Measurements from ENCODE around the gene SLMAP.

SLMAP gene, protein sequence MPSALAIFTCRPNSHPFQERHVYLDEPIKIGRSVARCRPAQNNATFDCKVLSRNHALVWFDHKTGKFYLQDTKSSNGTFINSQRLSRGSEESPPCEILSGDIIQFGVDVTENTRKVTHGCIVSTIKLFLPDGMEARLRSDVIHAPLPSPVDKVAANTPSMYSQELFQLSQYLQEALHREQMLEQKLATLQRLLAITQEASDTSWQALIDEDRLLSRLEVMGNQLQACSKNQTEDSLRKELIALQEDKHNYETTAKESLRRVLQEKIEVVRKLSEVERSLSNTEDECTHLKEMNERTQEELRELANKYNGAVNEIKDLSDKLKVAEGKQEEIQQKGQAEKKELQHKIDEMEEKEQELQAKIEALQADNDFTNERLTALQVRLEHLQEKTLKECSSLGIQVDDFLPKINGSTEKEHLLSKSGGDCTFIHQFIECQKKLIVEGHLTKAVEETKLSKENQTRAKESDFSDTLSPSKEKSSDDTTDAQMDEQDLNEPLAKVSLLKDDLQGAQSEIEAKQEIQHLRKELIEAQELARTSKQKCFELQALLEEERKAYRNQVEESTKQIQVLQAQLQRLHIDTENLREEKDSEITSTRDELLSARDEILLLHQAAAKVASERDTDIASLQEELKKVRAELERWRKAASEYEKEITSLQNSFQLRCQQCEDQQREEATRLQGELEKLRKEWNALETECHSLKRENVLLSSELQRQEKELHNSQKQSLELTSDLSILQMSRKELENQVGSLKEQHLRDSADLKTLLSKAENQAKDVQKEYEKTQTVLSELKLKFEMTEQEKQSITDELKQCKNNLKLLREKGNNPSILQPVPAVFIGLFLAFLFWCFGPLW

GRCh38 chr3:57755741-57756527, at the start of gene SLMAP:
Gene SLMAP (plus strand): TSS chr3:57756309. CDS start chr3:57757652, 1,343 bp downstream.
- peak; percentile 95 to 97 for DNase-seq

GRCh38 chr3:57706462-57706861, 49.6 kb upstream of the SLMAP start:
- DNase-seq, result no peak

DNA sequence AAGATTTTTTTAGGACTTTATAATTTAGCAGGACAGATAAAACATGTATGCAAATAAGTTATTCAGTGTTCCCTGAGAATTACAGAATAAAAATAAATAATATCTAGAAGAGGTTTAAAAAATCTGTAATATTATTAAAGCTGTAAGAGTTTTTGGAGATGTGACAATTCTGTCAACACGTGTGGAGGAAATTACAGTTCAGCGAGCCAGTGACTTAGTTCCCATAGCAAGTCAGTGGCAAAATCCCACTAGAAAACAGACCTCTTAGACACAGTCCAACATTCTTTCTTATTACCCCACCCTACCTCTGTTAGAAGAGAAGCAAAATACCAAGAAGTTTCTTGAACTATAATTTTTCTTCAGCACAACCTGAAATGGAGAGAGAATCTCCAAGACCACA, 47.1 kb upstream of the SLMAP start:
- no peak for DNase-seq

- DNase-seq, result no peak
Measured at GRCh38 chr3:57709559-57709958, 46.5 kb upstream of the SLMAP start.

- DNase-seq, result no peak
Measured at GRCh38 chr3:57715686-57716085, 40.4 kb upstream of the SLMAP start.

DNA sequence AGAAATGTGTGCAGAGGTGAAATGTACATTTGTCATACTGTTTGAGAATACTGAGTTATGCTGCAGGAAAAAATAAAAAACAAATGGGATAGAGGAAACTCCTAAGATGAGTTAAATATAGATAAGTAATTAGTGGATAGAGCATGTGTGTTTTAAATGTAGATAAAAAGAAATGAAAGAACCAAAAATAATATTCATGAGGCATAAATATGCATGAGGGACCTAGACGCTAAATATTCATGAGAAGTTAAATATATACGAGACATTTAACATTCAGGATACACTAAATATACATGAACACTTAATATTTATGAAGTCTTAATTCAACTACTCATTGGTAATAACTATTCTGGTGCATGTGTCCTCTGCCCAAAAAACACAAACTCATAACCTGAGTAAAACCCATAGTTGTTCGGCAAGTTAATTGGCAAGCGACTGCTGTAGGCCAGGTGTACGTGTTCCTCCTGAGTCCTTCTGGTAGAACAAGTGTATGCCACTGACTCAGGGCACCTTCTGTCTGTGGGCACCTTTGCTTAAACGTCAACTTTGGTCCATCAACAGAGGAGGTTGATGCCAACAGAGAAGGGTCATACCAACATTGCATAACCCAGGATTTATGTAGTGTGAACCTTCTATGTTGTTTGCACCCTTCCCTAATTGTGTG, 38.8 kb upstream of the SLMAP start:
- no peak for DNase-seq

GRCh38 chr3:57718118-57718517, 38.0 kb upstream of the SLMAP start:
- DNase-seq, result no peak

- DNase-seq, result no peak
Measured at GRCh38 chr3:57726397-57726796, 29.7 kb upstream of the SLMAP start.

DNA sequence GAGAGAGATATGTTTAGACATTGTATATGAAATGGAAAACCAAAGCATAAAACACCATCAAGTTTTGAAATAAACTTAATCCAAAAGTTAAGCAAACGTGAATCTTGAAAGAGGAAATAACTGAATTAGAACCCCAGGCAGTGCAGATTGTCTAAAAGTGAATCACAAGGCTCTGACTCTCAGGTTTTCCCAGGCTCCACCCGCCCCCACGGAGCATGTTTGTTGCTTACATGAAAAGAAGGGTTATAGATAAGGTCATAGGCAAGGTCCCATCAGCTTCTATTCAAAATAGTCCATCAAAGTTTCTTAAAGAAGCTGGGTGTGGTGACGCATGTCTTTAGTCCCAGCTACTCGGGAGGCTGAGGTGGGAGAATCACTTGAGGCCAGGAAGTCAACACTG, 29.0 kb upstream of the SLMAP start:
- DNase-seq, result no peak

DNA sequence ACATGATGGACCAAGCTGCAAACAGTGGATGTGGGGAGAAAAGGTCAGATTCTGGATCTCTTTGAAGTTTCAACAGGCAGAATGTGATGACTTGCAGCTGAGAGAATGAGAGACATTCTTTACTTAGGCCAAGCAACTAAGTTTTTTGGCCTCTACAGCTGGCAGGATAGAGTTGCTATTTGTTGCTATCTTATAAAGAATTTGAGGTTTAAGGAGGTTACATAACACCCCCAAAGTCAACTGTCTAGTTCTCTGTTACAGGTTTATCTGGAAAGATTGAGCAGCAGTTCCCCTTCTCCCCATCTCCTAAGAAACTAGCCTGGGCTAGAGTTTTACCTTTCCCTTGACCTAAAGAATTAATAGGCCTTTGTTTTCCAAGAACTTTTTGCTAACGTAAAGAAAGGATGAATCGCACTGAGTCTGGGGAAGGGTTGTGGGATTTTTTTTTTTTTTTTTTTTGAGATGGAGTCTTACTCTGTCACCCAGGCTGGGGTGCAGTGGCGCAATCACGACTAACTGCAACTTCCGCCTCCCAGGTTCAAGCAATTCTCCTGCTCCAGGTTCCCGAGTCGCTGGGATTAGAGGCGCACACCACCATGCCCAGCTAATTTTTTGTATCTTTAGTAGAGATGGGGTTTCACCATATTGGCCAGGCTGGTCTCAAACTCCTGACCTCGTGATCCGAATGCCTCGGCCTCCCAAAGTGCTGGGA, 26.6 kb upstream of the SLMAP start:
- DNase-seq, result no peak

- DNase-seq, result no peak
Measured at GRCh38 chr3:57730682-57731081, 25.4 kb upstream of the SLMAP start.

DNA sequence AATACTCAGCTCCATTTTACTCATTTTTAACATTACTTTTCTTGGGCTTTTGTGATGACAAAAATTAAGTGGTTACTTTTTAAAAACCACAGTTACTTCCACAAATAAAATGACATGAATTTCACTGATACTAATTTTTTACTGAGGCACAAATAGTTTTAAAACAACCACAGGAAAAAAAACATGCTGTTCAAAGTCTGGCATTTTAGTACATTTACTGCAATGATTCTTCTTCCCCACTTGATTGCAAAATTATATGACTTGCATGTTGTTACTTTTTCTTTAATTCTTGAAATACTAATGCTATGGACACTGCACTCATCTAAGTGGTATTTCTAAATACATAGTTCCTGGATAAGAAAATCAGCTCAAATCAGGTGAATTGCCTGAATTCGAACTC, 24.8 kb upstream of the SLMAP start:
- DNase-seq, result no peak

GRCh38 chr3:57733790-57734189, 22.3 kb upstream of the SLMAP start:
- no peak for DNase-seq

- DNase-seq, result no peak
Measured at GRCh38 chr3:57735405-57735804, 20.7 kb upstream of the SLMAP start.

- no peak for DNase-seq
Measured at GRCh38 chr3:57737840-57738239, 18.3 kb upstream of the SLMAP start.

DNA sequence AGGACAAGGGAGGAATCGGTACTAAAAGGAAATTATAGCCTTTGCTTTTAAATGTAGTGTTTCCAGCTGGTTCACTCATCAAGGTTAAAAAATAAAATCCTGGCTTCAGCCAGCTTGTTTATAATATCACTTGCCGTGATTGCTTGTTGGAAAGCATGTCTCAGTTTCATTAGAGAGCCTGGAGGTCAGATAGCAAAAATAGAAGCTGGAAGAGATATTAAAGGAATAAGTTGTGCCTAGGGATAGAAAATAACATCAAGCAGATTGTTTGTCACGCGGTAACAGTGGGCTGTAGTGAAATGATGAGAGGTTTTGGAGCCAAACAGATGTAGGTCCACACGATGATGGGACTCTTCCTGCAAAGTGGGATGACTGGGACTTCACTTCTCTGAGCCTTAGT, 17.7 kb upstream of the SLMAP start:
- no peak for DNase-seq

DNA sequence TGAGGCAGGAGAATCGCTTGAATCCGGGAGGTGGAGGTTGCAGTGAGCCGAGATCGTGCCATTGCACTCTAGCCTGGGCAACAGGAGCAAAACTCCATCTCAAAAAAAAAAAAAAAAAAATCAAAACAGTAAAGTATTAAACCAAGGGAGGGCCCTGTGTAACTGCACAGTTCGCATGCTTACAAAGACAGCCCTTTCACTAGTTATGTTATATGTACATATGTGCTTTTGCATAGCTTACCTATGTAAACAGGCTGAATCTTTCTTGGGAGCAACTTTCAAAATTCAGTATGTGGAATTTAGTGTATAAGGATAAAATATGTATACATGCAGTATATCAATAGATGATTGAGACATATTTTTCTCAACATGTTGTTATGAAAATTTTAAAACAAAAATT, 16.1 kb upstream of the SLMAP start:
- no peak for DNase-seq

DNA sequence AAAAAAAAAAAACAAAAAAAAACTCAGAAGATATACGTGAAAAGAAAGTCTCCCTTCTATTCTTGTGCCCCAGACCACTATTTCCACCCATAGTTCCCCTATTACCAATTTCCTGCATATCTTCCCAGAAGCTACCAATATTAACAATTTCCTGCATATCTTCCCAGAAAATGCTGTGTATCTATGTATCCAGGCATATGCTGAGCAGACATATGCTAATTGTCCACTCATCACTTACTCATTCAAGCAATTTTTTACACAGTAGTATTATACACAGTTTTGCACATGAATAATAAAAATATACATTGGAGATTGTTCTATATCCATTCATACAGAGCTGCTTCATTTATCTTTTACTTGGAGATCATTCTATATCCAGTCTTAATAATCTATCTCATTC, 12.6 kb upstream of the SLMAP start:
- DNase-seq, result no peak

- DNase-seq, result no peak
Measured at GRCh38 chr3:57745101-57745500, 11.0 kb upstream of the SLMAP start.

DNA sequence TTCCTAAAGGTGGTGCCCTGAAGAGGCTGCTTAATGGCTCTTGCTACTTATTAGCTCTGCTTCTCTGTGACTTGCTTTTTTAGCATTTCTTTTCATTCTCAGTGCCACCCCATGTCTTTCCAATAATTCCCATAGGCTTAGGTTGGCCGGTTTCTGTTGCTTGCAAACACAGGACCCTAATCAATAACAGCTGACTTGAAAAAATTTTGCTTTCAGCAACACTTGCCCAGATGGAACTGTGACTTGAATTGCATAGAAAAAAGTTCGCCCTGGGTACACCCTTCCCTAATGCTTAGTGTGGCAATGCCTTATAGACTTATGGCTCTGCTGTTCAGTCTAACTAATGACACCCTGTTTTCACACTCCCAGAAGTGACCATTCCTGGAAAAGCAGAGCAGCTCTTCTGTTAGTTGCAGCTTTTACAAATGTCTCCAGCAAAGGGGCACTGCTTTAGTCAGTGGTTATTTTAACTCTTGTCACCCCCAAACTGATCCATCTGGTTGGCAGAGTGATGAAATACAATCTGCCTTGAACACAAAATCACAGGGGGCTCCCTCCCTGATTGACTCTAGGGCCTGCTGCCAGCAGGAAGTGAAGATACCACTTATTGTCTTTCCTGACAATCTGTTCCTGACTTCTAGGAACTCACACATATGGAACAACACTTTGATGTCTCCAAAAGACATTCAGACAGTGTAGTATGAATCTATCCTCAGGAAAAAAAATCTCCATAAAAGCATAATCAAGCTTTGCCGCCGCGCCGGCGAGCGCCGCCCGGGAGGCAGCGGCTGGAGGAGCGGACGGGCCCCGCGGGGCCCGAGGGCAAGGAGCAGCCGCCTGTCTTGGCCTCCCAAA, 9.7 kb upstream of the SLMAP start:
- DNase-seq, result no peak

DNA sequence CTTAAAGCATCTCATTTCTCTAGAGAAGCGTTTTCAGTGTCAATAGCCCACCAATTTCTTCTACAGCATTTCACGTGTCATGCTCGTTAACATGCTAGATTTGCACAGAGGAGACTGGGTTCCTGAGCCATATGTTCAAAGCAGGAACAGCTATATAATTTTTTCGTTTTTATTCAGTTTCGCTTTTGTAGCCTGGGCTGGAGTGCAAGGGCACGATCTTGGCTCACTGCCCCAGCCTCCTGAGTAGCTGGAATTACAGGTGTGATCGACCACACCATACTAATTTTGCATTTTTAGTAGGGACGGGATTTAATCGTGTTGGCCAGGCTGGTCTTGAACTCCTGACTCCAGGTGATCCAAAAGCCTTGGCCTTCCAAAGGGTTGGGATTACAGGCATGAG, 6.6 kb upstream of the SLMAP start:
- no peak for DNase-seq

All from activated CD4-positive, alpha-beta T cell treated with anti-CD3 and anti-CD28 coated beads, Interleukin-2, amount 50 U/mL, for 48 hours (primary cell).